ENCODE measurements around the gene COA1. TPM values are rescaled to one million over a fixed set of nuclear protein-coding genes. Genes with fewer than 3 reads are reported as not detected.

COA1 gene
- total RNA-seq, 1 donor from 2014 or later: 192 TPM

- no peak overlapping the region for H3K4me3 ChIP-seq
- no peak overlapping the region for H3K4me3 Mint-ChIP-seq
- H3K4me1 Mint-ChIP-seq: no peaks in the 10 kb centered on the region
- peaks cover 2% of the 10 kb centered on the region for H3K27me3 Mint-ChIP-seq (ENCODE audit: insufficient read depth, low read depth)
- H3K36me3 ChIP-seq: no peaks in the 10 kb centered on the region
- H3K27me3 ChIP-seq: no peaks in the 10 kb centered on the region
- H3K9ac ChIP-seq: no peak overlapping the region
- H3K36me3 Mint-ChIP-seq: peaks cover 36% of the 10 kb centered on the region
- H3K4me2 ChIP-seq: no peak overlapping the region
- no peak overlapping the region for H3K27ac Mint-ChIP-seq
- H2AFZ ChIP-seq (replicated peaks): no peak overlapping the region
- DNase-seq (ENCODE audit: low spot score): no peak
- H3F3A ChIP-seq (ENCODE audit: low read depth): no peaks in the 10 kb centered on the region
- H3K9me3 Mint-ChIP-seq: peaks cover 73% of the 10 kb centered on the region
- no peaks in the 10 kb centered on the region for H4K20me1 ChIP-seq (ENCODE audit: low read depth)
- H3K4me1 ChIP-seq: no peaks in the 10 kb centered on the region
- H3K9me3 ChIP-seq (ENCODE audit: low read depth): no peaks in the 10 kb centered on the region
- TF ChIP-seq EZH2 (IDR thresholded peaks at IDR 0.05) (no peak), EZH2phosphoT487 (IDR thresholded peaks at IDR 0.05) (no peak), CTCF (IDR thresholded peaks at IDR 0.05) (no peak)
- no peak overlapping the region for H3K27ac ChIP-seq
- H3K79me2 ChIP-seq (ENCODE audit: low read depth): peaks cover 100% of the 10 kb centered on the region
Measured at GRCh38 chr7:43680736-43681135, 48.6 kb downstream of the COA1 start.

- no peaks in the 10 kb centered on the region for H3F3A ChIP-seq (ENCODE audit: low read depth)
Measured at GRCh38 chr7:43679210-43680068, 49.9 kb downstream of the COA1 start.

GRCh38 chr7:43678315-43678714 is 51.0 kb downstream of the COA1 start:
- no peak overlapping the region for H3K9ac ChIP-seq
- no peaks in the 10 kb centered on the region for H3K27me3 ChIP-seq
- no peak overlapping the region for H3K27ac ChIP-seq
- H3K36me3 ChIP-seq: no peaks in the 10 kb centered on the region
- Mint-ChIP-seq H3K9me3 (peaks cover 70% of the 10 kb centered on the region), H3K36me3 (peaks cover 28% of the 10 kb centered on the region), H3K27ac (no peak overlapping the region), H3K4me3 (no peak overlapping the region), H3K4me1 (no peaks in the 10 kb centered on the region), H3K27me3 (ENCODE audit: insufficient read depth, low read depth) (peaks cover 2% of the 10 kb centered on the region)
- no peak for DNase-seq (ENCODE audit: low spot score)
- TF ChIP-seq EZH2phosphoT487 (IDR thresholded peaks at IDR 0.05) (no peak), CTCF (IDR thresholded peaks at IDR 0.05) (no peak), EZH2 (IDR thresholded peaks at IDR 0.05) (no peak)
- H3F3A ChIP-seq (ENCODE audit: low read depth): no peaks in the 10 kb centered on the region
- no peak overlapping the region for H2AFZ ChIP-seq (replicated peaks)
- no peak overlapping the region for H3K4me3 ChIP-seq
- H3K9me3 ChIP-seq (ENCODE audit: low read depth): no peaks in the 10 kb centered on the region
- no peaks in the 10 kb centered on the region for H4K20me1 ChIP-seq (ENCODE audit: low read depth)
- peaks cover 100% of the 10 kb centered on the region for H3K79me2 ChIP-seq (ENCODE audit: low read depth)
- no peaks in the 10 kb centered on the region for H3K4me1 ChIP-seq
- H3K4me2 ChIP-seq: no peak overlapping the region

More at GRCh38 chr7:43679210-43680068, 49.9 kb downstream of the COA1 start:
- H3K9me3 ChIP-seq (ENCODE audit: low read depth): no peaks in the 10 kb centered on the region
- Mint-ChIP-seq H3K27me3 (ENCODE audit: insufficient read depth, low read depth) (peaks cover 2% of the 10 kb centered on the region), H3K4me1 (no peaks in the 10 kb centered on the region), H3K27ac (no peak overlapping the region), H3K4me3 (no peak overlapping the region), H3K36me3 (peaks cover 33% of the 10 kb centered on the region), H3K9me3 (peaks cover 69% of the 10 kb centered on the region)
- TF ChIP-seq EZH2phosphoT487 (IDR thresholded peaks at IDR 0.05) (no peak), CTCF (IDR thresholded peaks at IDR 0.05) (no peak), EZH2 (IDR thresholded peaks at IDR 0.05) (no peak)
- H3K79me2 ChIP-seq (ENCODE audit: low read depth): peaks cover 100% of the 10 kb centered on the region
- H3K4me2 ChIP-seq: no peak overlapping the region
- no peaks in the 10 kb centered on the region for H3K36me3 ChIP-seq
- no peak overlapping the region for H2AFZ ChIP-seq (replicated peaks)
- H3K9ac ChIP-seq: no peak overlapping the region
- no peaks in the 10 kb centered on the region for H4K20me1 ChIP-seq (ENCODE audit: low read depth)
- H3K27ac ChIP-seq: no peak overlapping the region
- no peak for DNase-seq (ENCODE audit: low spot score)
- H3K4me1 ChIP-seq: no peaks in the 10 kb centered on the region
- H3K27me3 ChIP-seq: no peaks in the 10 kb centered on the region
- no peak overlapping the region for H3K4me3 ChIP-seq
